ENCODE measurements around the gene TIMMDC1. TPM values are rescaled to one million over a fixed set of nuclear protein-coding genes. Genes with fewer than 3 reads are reported as not detected.
A peak's percentile ranks its signal among the peaks of the same experiment; 100 is the strongest.

Gene TIMMDC1
- total and polyA plus RNA-seq, 10 of the 15 experiments (the other 5 are each of a cell fraction or from before 2014, with no cell fraction given), result 55.9 to 146 (median 72.1) TPM

- Histone ChIP-seq H3K36me3 (ENCODE audit: control insufficient read depth in 2 of 2, insufficient read depth in 2 of 2, low read length in 1 of 2) (peaks cover 0 to 2% of the 10 kb centered on the region in 2 experiments; a peak in 2 of 4 replicates), H3K79me2 (ENCODE audit: control insufficient read depth, insufficient read depth, low read length) (peaks cover 44% of the 10 kb centered on the region), H3K9me3 (replicated peaks; ENCODE audit: control insufficient read depth, insufficient read depth, low read length) (no peaks in the 10 kb centered on the region; the same call in 2 of the 3 replicates), H4K20me1 (ENCODE audit: control insufficient read depth, insufficient read depth) (no peaks in the 10 kb centered on the region), H3K4me1 (ENCODE audit: control insufficient read depth, insufficient read depth, low read length) (no peaks in the 10 kb centered on the region), H3K4me3 (peak overlapping the region; percentile 75), H2AFZ (ENCODE audit: control insufficient read depth, low read depth, low read length) (peak overlapping the region; percentile 67), H3K27ac (ENCODE audit: control insufficient read depth, insufficient read depth) (peak overlapping the region; percentile 94), H3K4me2 (ENCODE audit: control insufficient read depth, insufficient read depth) (peak overlapping the region; percentile 44), H3K9ac (ENCODE audit: control insufficient read depth, insufficient read depth, low read length) (peak overlapping the region; percentile 96), H3K27me3 (replicated peaks in 1 of 2; ENCODE audit: control insufficient read depth in 2 of 2, insufficient read depth in 2 of 2, low read length in 1 of 2) (no peaks in the 10 kb centered on the region)
- intact Hi-C loops (cut with micrococcal nuclease; ENCODE audit: unreplicated experiment) (loop anchor here (2.0 kb wide), 2 partner anchors 29 to 61 kb away; partner anchors contain the start of genes CD80 and POGLUT1), in situ Hi-C loops (cut with MboI) (no loop called here)
- ATAC-seq (peak; percentile 12), DNase-seq (ENCODE audit: low read depth, low spot score) (no peak), FAIRE-seq (no peak)
- ChIA-PET RAD21 (ENCODE audit: unreplicated experiment) (interaction anchor here (1.0 to 4.7 kb wide), 10 partner anchors 29 to 223 kb away, joined by 3 to 51 read pairs (median 6); partner anchors contain the start of genes POGLUT1 and TMEM39A), POLR2A (interaction anchor here (0.6 to 5.8 kb wide), 19 partner anchors 9 to 321 kb away, joined by 3 to 57 read pairs (median 4); partner anchors contain the start of genes CD80, POGLUT1 and TMEM39A), SMC1A (ENCODE audit: uncharacterized antibody, unreplicated experiment) (interaction anchor here (0.9 to 3.7 kb wide), 13 partner anchors 15 to 183 kb away, joined by 3 to 21 read pairs (median 4); partner anchors contain the start of genes COX17 and TMEM39A), CTCF (interaction anchor here (1.1 to 4.9 kb wide), 4 partner anchors 11 to 184 kb away, joined by 3 to 27 read pairs (median 8); no protein-coding TSS in a partner anchor)
- WGBS (ENCODE audit: insufficient coverage, insufficient replicate concordance, low lambda C conversion rate, missing lambda C conversion rate), result 0% methylated on average over 6 of the region's 8 CpGs
- TSS peak; percentile 98 for BruUV-seq (replicated peaks)
- TF ChIP-seq ATF3 (IDR thresholded peaks at IDR 0.05; ENCODE audit: borderline replicate concordance, extremely low read depth, low read depth, low read length) (no peak), SMAD5 (IDR thresholded peaks at IDR 0.05; ENCODE audit: low read depth) (no peak), CUX1 (IDR thresholded peaks at IDR 0.05; ENCODE audit: insufficient replicate concordance, low read depth, low read length) (no peak), CBFB (IDR thresholded peaks at IDR 0.05; ENCODE audit: low read depth) (0 out of 2 replicates have a peak, but pooled peaks have one; percentile 11)
Measured at GRCh38 chr3:119497820-119498185, 544 bp upstream of the TIMMDC1 start.

Data from GM12878 (cell line).